Duodenal mucosa (tissue), 2 donors: ENCODE data around the gene CAPN1.

Experiments used
- H3K27ac ChIP-seq: one replicate; pipeline ENCODE4 v1.7.0; 2013; ENCODE audit warnings: low read depth, low read length
- H3K27me3 ChIP-seq, 2 donors: one replicate each; pipeline ENCODE4 v1.7.0; 2013; ENCODE audit warnings: low read length in 2 of 2, control low read depth in 1 of 2; ENCODE audit not compliant: insufficient read depth in 2 of 2, control insufficient read depth in 1 of 2
- H3K36me3 ChIP-seq, 2 donors: one replicate each; pipeline ENCODE4 v1.7.0; 2013; ENCODE audit warnings: low read length in 2 of 2, control low read depth in 1 of 2; ENCODE audit not compliant: insufficient read depth in 2 of 2, control insufficient read depth in 1 of 2
- H3K4me1 ChIP-seq, 2 donors: one replicate each; pipeline ENCODE4 v1.7.0; 2013; ENCODE audit warnings: low read length in 2 of 2, control low read depth in 1 of 2; ENCODE audit not compliant: insufficient read depth in 2 of 2, control insufficient read depth in 1 of 2
- H3K4me3 ChIP-seq, 2 donors: one replicate each; pipeline ENCODE4 v1.7.0; 2013; ENCODE audit warnings: low read length in 2 of 2, low read depth in 1 of 2
- H3K9ac ChIP-seq, 2 donors: one replicate each; pipeline ENCODE4 v1.7.0; 2013; ENCODE audit warnings: low read length in 2 of 2, low read depth in 1 of 2
- H3K9me3 ChIP-seq, 2 donors: one replicate each; pipeline ENCODE4 v1.7.0; 2013; ENCODE audit warnings: low read length in 2 of 2, control low read depth in 1 of 2; ENCODE audit not compliant: control insufficient read depth in 1 of 2

The CAPN1 gene

DNA sequence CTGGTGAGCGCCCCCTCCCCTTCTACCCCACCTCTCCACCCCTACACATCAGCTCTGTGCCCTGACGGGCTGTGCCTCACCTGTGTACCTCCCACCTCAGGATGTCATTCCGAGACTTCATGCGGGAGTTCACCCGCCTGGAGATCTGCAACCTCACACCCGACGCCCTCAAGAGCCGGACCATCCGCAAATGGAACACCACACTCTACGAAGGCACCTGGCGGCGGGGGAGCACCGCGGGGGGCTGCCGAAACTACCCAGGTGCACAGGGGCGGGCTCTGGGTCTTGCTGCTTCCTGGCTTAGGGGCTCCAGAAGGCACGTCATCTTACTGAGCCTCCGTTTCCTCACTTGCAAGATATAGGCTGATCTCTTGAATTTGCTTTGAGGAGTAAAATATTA lies 6.8 kb downstream of the CAPN1 start:
- no peak overlapping the region for H3K9ac ChIP-seq
- no peaks in the 10 kb centered on the region for H3K9me3 ChIP-seq
- H3K4me3 ChIP-seq = no peak overlapping the region
- peaks cover 40 to 70% of the 10 kb centered on the region in 2 donors for H3K36me3 ChIP-seq
- H3K27ac ChIP-seq = no peak overlapping the region
- peaks cover 4 to 5% of the 10 kb centered on the region in 2 donors for H3K4me1 ChIP-seq
- H3K27me3 ChIP-seq = no peaks in the 10 kb centered on the region

DNA sequence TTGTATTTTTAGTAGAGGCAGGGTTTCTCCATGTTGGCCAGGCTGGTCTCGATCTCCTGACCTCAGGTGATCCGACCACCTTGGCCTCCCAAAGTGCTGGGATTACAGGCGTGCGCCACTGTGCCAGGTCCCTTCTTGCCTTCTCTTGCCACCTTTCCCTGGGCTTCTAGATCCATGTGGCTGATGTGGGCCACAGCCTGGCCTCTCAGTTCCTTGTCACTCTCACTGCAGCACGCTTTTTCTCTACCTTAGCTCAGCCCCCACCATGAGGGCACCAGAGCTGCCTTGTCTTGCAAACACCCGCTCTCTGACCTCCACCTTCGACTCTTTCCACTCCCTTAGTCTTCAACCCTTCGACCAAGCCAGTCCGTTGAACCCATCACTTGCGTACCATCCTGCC lies 7.5 kb downstream of the CAPN1 start:
- H3K9ac ChIP-seq = no peak overlapping the region
- H3K9me3 ChIP-seq = no peaks in the 10 kb centered on the region
- no peak overlapping the region for H3K27ac ChIP-seq
- H3K36me3 ChIP-seq = peaks cover 43 to 66% of the 10 kb centered on the region in 2 donors
- no peaks in the 10 kb centered on the region for H3K27me3 ChIP-seq
- peaks cover 3% of the 10 kb centered on the region in 2 donors for H3K4me1 ChIP-seq
- no peak overlapping the region for H3K4me3 ChIP-seq

- no peak overlapping the region for H3K9ac ChIP-seq
- H3K27ac ChIP-seq = no peak overlapping the region
- no peaks in the 10 kb centered on the region for H3K4me1 ChIP-seq
- H3K9me3 ChIP-seq = no peaks in the 10 kb centered on the region
- H3K4me3 ChIP-seq = no peak overlapping the region
- peaks cover 13 to 60% of the 10 kb centered on the region in 2 donors for H3K36me3 ChIP-seq
- H3K27me3 ChIP-seq = no peaks in the 10 kb centered on the region
Measured at GRCh38 chr11:65194564-65194963, 12.8 kb downstream of the CAPN1 start.

GRCh38 chr11:65204143-65204542 lies 22.4 kb downstream of the CAPN1 start:
- peaks cover 27 to 64% of the 10 kb centered on the region in 2 donors for H3K36me3 ChIP-seq
- no peak overlapping the region for H3K27ac ChIP-seq
- peaks cover 15 to 16% of the 10 kb centered on the region in 2 donors for H3K4me1 ChIP-seq
- no peak overlapping the region for H3K9ac ChIP-seq
- H3K4me3 ChIP-seq = no peak overlapping the region
- no peaks in the 10 kb centered on the region for H3K27me3 ChIP-seq
- no peaks in the 10 kb centered on the region for H3K9me3 ChIP-seq

DNA sequence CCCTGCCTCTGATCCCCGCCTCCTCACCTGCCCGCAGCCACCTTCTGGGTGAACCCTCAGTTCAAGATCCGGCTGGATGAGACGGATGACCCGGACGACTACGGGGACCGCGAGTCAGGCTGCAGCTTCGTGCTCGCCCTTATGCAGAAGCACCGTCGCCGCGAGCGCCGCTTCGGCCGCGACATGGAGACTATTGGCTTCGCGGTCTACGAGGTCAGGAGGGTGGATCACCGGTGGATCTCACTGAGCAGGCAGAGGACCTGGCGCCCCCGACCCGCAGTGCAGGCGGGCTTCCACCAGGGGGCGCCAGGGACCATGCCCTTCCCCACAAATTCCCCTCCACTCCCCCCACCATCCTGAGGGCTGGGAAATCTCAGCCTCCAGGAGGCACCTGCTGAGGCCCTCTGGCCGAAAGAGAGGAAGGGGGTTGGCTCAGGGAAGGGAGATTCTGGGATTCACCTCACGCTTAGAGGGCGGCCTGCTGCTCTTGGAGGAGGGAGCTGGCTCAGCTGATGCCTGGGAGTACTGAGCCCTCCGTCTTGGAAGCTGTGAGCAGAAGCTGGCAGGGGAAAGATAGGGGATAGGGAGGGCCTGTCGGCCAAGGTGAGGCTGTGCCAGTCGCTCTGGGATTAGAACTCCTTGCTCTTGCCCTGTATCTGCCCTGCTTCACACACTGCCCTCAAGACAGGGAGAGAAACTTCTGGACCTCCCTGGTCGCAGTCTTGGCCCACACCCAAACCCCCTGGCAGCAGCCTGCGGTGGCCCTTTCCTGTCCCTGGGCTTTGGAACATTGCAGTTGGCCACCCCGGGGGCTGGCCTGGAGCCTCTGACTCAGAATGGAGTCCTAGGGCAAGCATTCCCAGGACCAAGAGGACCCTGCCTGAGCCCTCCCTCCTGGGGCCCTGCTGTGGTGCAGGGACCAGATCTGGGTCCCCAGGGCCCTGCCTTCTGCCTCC lies 23.2 kb downstream of the CAPN1 start:
- H3K9ac ChIP-seq = no peak overlapping the region
- H3K4me3 ChIP-seq = no peak overlapping the region
- no peaks in the 10 kb centered on the region for H3K27me3 ChIP-seq
- H3K4me1 ChIP-seq = peaks cover 23 to 24% of the 10 kb centered on the region in 2 donors
- H3K9me3 ChIP-seq = no peaks in the 10 kb centered on the region
- H3K27ac ChIP-seq = no peak overlapping the region
- peaks cover 35 to 64% of the 10 kb centered on the region in 2 donors for H3K36me3 ChIP-seq

- Histone ChIP-seq H3K27me3 (no peaks in the 10 kb centered on the region), H3K27ac (no peak overlapping the region), H3K4me3 (no peak overlapping the region), H3K4me1 (peaks cover 29 to 31% of the 10 kb centered on the region in 2 donors), H3K9me3 (no peaks in the 10 kb centered on the region), H3K36me3 (peaks cover 41 to 67% of the 10 kb centered on the region in 2 donors), H3K9ac (no peak overlapping the region)
Measured at GRCh38 chr11:65205602-65205967, 23.9 kb downstream of the CAPN1 start.

- no peaks in the 10 kb centered on the region for H3K27me3 ChIP-seq
- H3K4me3 ChIP-seq = no peak overlapping the region
- no peak overlapping the region for H3K27ac ChIP-seq
- H3K9ac ChIP-seq = no peak overlapping the region
- H3K9me3 ChIP-seq = no peaks in the 10 kb centered on the region
- peaks cover 30 to 31% of the 10 kb centered on the region in 2 donors for H3K4me1 ChIP-seq
- H3K36me3 ChIP-seq = peaks cover 44 to 73% of the 10 kb centered on the region in 2 donors
Measured at GRCh38 chr11:65206441-65206841, 24.7 kb downstream of the CAPN1 start.

DNA sequence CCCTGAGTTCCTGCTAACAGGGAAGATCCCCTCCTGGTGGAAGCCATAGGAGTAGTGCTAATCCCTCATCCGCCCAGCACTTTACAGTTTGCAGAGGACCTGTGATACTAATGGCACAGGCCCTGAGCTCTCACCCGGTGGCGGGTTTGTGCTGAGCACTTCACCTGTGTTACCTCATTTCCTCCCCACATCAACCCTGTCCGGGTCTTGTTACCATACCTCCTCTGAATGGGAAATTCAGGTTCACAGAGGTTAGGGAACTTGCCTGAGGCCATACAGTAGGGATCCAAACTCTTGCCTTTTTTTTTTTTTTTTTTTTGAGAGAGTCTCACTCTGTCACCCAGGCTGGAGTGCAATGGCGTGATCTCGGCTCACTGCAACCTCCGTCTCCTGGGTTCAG lies 25.2 kb downstream of the CAPN1 start:
- H3K4me1 ChIP-seq = peaks cover 30 to 31% of the 10 kb centered on the region in 2 donors
- no peak overlapping the region for H3K27ac ChIP-seq

DNA sequence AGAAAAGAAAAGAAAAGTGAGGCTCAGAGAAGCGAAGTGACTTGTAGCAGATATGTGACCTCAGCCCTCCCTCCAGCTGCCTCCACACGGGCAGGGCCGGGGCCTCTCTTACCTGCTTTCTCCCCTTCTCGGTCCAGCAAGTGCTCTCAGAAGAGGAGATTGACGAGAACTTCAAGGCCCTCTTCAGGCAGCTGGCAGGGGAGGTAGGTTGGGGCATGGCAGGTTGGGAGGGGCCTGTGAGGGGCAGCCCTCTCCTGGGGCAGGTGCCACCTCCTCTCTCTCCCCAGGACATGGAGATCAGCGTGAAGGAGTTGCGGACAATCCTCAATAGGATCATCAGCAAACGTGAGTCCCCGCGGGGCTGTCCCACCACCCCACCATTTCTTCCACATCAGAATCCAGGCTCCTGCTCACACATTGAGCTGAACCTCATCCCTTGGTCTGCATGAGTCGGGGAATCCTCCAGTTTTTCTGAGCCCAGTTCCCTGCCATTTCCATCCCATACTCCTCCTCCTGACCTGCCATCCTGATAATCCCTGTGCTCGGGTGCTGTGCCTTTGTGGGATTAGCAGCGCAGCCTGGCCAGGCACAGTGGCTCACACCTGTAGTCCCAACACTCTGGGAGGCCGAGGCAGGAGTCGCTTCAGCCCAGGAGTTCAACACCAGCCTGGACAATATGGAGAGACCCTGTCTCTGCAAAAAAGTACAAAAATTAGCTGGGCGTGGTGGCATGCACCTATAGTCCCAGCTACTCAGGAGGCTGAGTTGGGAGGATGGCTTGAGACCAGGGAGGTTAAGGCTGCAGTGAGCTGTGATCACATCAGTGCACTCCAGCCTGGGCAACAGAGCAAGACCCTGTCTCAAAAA lies 26.4 kb downstream of the CAPN1 start:
- H3K4me3 ChIP-seq = no peak overlapping the region
- H3K9me3 ChIP-seq = no peaks in the 10 kb centered on the region
- no peak overlapping the region for H3K27ac ChIP-seq
- peaks cover 51 to 71% of the 10 kb centered on the region in 2 donors for H3K36me3 ChIP-seq
- peaks cover 30 to 31% of the 10 kb centered on the region in 2 donors for H3K4me1 ChIP-seq
- H3K27me3 ChIP-seq = no peaks in the 10 kb centered on the region
- no peak overlapping the region for H3K9ac ChIP-seq

More for the DNA sequence above, 25.2 kb downstream of the CAPN1 start:
- Histone ChIP-seq H3K9ac (no peak overlapping the region), H3K4me3 (no peak overlapping the region), H3K9me3 (no peaks in the 10 kb centered on the region), H3K27me3 (no peaks in the 10 kb centered on the region), H3K36me3 (peaks cover 48 to 72% of the 10 kb centered on the region in 2 donors)
